Femur (tissue), 1 donor: ENCODE measurements around the gene TBPL1.
"Not testable (repeated sequence)": the region's sequence is repeated elsewhere in the genome, so short reads cannot be mapped to it uniquely, and the experiment has no call there.

Source experiments
- DNase-seq: peaks from one replicate; pipeline ENCODE4 v3.0.0-alpha.2; 2017

The TBPL1 gene

GRCh38 chr6:133953634-133954415, 801 bp downstream of the TBPL1 start:
- no peak for DNase-seq

GRCh38 chr6:133954657-133955576, 1.9 kb downstream of the TBPL1 start:
- no peak for DNase-seq

GRCh38 chr6:133955582-133956415, 2.8 kb downstream of the TBPL1 start:
- DNase-seq, result no peak

- DNase-seq, result no peak
Measured at GRCh38 chr6:133956416-133957049, 3.5 kb downstream of the TBPL1 start.

GRCh38 chr6:133957227-133957626, 4.2 kb downstream of the TBPL1 start:
- DNase-seq, result no peak

- DNase-seq, result no peak
Measured at GRCh38 chr6:133957780-133958242, 4.8 kb downstream of the TBPL1 start.

- no peak for DNase-seq
Measured at GRCh38 chr6:133958791-133959190, 5.8 kb downstream of the TBPL1 start.

GRCh38 chr6:133959667-133960368, 6.8 kb downstream of the TBPL1 start:
- DNase-seq, result no peak

- no peak for DNase-seq
Measured at GRCh38 chr6:133961831-133962230, 8.8 kb downstream of the TBPL1 start.

- DNase-seq, result no peak
Measured at GRCh38 chr6:133964052-133964451, 11.0 kb downstream of the TBPL1 start.

GRCh38 chr6:133964702-133965101, 11.7 kb downstream of the TBPL1 start:
- no peak for DNase-seq

- no peak for DNase-seq
Measured at GRCh38 chr6:133965817-133966360, 12.9 kb downstream of the TBPL1 start.

GRCh38 chr6:133966654-133967329, 13.8 kb downstream of the TBPL1 start:
- DNase-seq, result no peak

- no peak for DNase-seq
Measured at GRCh38 chr6:133967347-133967746, 14.3 kb downstream of the TBPL1 start.

GRCh38 chr6:133967835-133968234, 14.8 kb downstream of the TBPL1 start:
- not testable (repeated sequence) for DNase-seq

- no peak for DNase-seq
Measured at GRCh38 chr6:133969285-133969920, 16.4 kb downstream of the TBPL1 start.

- DNase-seq, result no peak
Measured at GRCh38 chr6:133969921-133970295, 16.9 kb downstream of the TBPL1 start.

GRCh38 chr6:133971861-133972260, 18.8 kb downstream of the TBPL1 start:
- DNase-seq, result no peak

- DNase-seq, result no peak
Measured at GRCh38 chr6:133972388-133972787, 19.4 kb downstream of the TBPL1 start.
